Neutrophil (primary cell): ENCODE data around the gene ATP23.

Experiments used
- H3K27ac ChIP-seq: fragments of 200-600 bp; sonication (generic); 2 replicates; pipeline ENCODE4 v1.5.1; 2016; ENCODE audit warnings: mild to moderate bottlenecking, moderate library complexity
- H3K27me3 ChIP-seq: fragments of 200-600 bp; sonication (generic); 2 replicates; pipeline ENCODE4 v1.6.0; 2016; ENCODE audit warnings: mild to moderate bottlenecking
- H3K36me3 ChIP-seq: fragments of 200-600 bp; sonication (generic); 2 replicates; pipeline ENCODE4 v1.5.1; 2017
- H3K4me1 ChIP-seq, 2 experiments: fragments of 200-600 bp in 1 of 2; sonication (generic) in 1 of 2; 1 replicate in 1 of 2; 2 replicates in 1 of 2; pipeline versions ENCODE4 v1.5.1 to v1.6.1; 2013 to 2016; ENCODE audit warnings: low read depth in 1 of 2, low read length in 1 of 2, mild to moderate bottlenecking in 1 of 2, moderate library complexity in 1 of 2; ENCODE audit not compliant: control insufficient read depth in 1 of 2, insufficient read depth in 1 of 2
- H3K4me3 ChIP-seq, 2 experiments: fragments of 200-600 bp in 1 of 2; sonication (generic) in 1 of 2; 1 replicate in 1 of 2; 2 replicates in 1 of 2; pipeline ENCODE4 v1.5.1; 2013 to 2016; ENCODE audit warnings: low read depth in 1 of 2, low read length in 1 of 2, mild to moderate bottlenecking in 1 of 2, moderate library complexity in 1 of 2
- H3K9me3 ChIP-seq: fragments of 200-600 bp; sonication (generic); 2 replicates; pipeline ENCODE4 v1.5.1; 2016
- CTCF ChIP-seq: fragments of 200-600 bp; sonication (generic); IDR thresholded peaks from 2 replicates; pipeline ENCODE4 v1.5.1; 2016; ENCODE audit warnings: antibody characterized with exemption

ATP23 gene

DNA sequence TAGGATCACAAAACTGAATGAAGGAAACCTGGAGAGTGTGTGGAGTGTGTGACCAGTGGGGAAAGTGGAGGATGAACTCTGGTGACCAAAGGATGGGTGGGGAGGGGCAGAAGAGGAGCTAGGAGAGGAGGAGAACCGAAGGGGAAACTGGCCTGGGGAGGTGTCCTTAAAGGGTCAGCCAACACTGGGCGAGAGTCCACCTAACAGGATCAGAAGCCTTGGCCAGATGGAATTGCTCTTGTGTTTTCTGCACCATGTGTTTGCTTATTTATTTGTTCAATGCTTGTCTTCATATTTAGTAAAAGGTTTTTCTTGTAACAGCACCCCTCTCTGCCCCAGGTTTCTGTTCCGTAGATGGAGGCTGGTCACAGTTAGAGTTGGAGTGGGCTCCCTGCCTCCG is 34.5 kb upstream of the ATP23 start:
- H3K27ac ChIP-seq = no peak overlapping the region
- no peak for TF ChIP-seq CTCF
- no peaks in the 10 kb centered on the region for H3K27me3 ChIP-seq
- peaks cover 2 to 5% of the 10 kb centered on the region in 2 experiments for H3K4me1 ChIP-seq
- H3K4me3 ChIP-seq = no peak overlapping the region
- no peaks in the 10 kb centered on the region for H3K9me3 ChIP-seq
- H3K36me3 ChIP-seq = no peaks in the 10 kb centered on the region

DNA sequence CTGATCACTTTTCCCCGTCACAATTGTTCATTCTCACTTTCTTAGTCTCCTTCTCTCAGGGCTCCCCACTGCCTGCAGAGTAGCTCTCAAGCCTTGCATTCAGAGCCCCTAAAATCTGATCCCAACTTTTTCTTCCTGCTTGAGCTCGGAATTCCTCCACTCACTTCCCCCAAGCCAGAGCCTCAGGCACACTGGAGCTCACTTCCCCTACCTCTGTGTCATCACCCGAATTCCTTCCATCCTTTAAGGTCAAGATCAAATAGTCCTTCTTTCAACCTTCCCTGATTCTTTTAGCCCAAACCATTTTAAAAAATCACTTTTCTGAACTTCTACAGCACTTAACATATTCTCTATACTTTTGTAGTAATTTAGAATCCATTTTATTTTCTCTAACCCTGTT is 34.1 kb upstream of the ATP23 start:
- Histone ChIP-seq H3K27ac (no peak overlapping the region), H3K9me3 (no peaks in the 10 kb centered on the region), H3K4me3 (no peak overlapping the region), H3K36me3 (no peaks in the 10 kb centered on the region), H3K27me3 (no peaks in the 10 kb centered on the region), H3K4me1 (peaks cover 2 to 5% of the 10 kb centered on the region in 2 experiments)
- TF ChIP-seq CTCF = no peak

DNA sequence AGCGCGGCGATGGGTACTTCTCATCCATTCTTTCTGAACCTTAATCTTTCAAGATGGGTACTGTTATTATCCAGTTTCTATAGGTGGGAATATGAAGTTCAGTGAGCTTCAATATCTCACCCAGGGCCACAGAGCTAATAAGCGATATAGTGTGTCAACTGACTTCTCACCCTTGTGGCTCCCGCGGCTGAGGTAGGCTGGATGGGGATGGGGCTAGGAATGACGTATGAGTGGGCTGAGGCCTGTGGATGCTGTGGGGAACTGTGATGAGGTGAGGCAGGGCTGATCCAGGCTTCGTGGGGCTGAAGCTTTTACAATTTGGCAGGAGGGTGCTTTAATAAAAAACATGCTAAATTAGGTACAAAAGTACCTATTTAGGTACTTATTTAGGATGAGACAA is 32.9 kb upstream of the ATP23 start:
- Histone ChIP-seq H3K4me1 (peaks cover 2 to 5% of the 10 kb centered on the region in 2 experiments), H3K27ac (no peak overlapping the region), H3K4me3 (no peak overlapping the region), H3K27me3 (no peaks in the 10 kb centered on the region), H3K36me3 (no peaks in the 10 kb centered on the region), H3K9me3 (no peaks in the 10 kb centered on the region)
- TF ChIP-seq CTCF = no peak

GRCh38 chr12:57909056-57909455 is 32.3 kb upstream of the ATP23 start:
- Histone ChIP-seq H3K27me3 (no peaks in the 10 kb centered on the region), H3K27ac (no peak overlapping the region), H3K9me3 (no peaks in the 10 kb centered on the region), H3K36me3 (no peaks in the 10 kb centered on the region), H3K4me1 (peaks cover 2 to 5% of the 10 kb centered on the region in 2 experiments), H3K4me3 (no peak overlapping the region)
- TF ChIP-seq CTCF = no peak

DNA sequence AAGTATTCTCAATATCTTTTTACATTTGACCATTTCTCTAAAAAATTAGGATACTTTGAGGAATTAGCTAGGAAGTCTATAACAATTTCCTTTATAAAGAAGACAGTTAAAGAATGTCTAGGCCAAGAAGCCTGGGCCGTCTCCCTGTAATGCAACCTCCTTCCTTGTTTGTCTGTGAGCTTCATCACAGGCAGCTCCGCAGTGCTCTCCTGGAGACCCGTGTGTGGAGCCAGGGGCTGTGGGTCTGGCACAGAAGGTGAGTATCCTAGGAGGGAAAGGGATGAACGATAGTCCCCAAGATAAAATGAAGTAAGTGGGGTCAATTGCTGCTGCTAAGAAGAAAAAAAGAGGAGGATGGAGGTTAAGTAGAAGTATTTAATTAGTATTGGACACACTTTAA is 31.8 kb upstream of the ATP23 start:
- Histone ChIP-seq H3K36me3 (no peaks in the 10 kb centered on the region), H3K4me3 (no peak overlapping the region), H3K27me3 (no peaks in the 10 kb centered on the region), H3K4me1 (peaks cover 2 to 5% of the 10 kb centered on the region in 2 experiments), H3K27ac (no peak overlapping the region), H3K9me3 (no peaks in the 10 kb centered on the region)
- TF ChIP-seq CTCF = no peak

- no peaks in the 10 kb centered on the region for H3K36me3 ChIP-seq
- H3K27me3 ChIP-seq = no peaks in the 10 kb centered on the region
- no peak overlapping the region for H3K27ac ChIP-seq
- no peak overlapping the region for H3K4me3 ChIP-seq
- H3K9me3 ChIP-seq = no peaks in the 10 kb centered on the region
- no peaks in the 10 kb centered on the region for H3K4me1 ChIP-seq
- no peak for TF ChIP-seq CTCF
These were observed 23.2 kb upstream of the ATP23 start for GRCh38 chr12:57918147-57918546.
